Kidney tubule cell (primary cell): ENCODE data around the gene CISD2.
"Not testable (repeated sequence)": the region's sequence is repeated elsewhere in the genome, so short reads cannot be mapped to it uniquely, and the experiment has no call there.

Experiments used
- DNase-seq: peaks from one replicate; pipeline ENCODE4 v3.0.0-alpha.2; 2018; ENCODE audit warnings: low spot score

CISD2 gene

GRCh38 chr4:102868781-102869568 lies at the start of gene CISD2:
CISD2 (plus strand) TSS chr4:102868992; CDS start chr4:102869085, 93 bp downstream.
- DNase-seq: peak; percentile 95

GRCh38 chr4:102819100-102819499 lies 49.7 kb upstream of the CISD2 start:
- not testable (repeated sequence) for DNase-seq

GRCh38 chr4:102819588-102820365 lies 49.0 kb upstream of the CISD2 start:
- DNase-seq: no peak

GRCh38 chr4:102823464-102823863 lies 45.3 kb upstream of the CISD2 start:
- no peak for DNase-seq

GRCh38 chr4:102823897-102824296 lies 44.9 kb upstream of the CISD2 start:
- no peak for DNase-seq

GRCh38 chr4:102824398-102824797 lies 44.4 kb upstream of the CISD2 start:
- no peak for DNase-seq

GRCh38 chr4:102825261-102826091 lies 43.3 kb upstream of the CISD2 start:
- peak; percentile 77 for DNase-seq

- no peak for DNase-seq
Observed at GRCh38 chr4:102826105-102826889, 42.5 kb upstream of the CISD2 start.

GRCh38 chr4:102826890-102827673 lies 41.7 kb upstream of the CISD2 start, which contains the start of gene UBE2D3:
UBE2D3 (minus strand) TSS chr4:102827551; CDS start chr4:102826508, 1,043 bp downstream.
- DNase-seq: peak; percentile 93

GRCh38 chr4:102827674-102828496 lies 40.9 kb upstream of the CISD2 start:
- peak; percentile 100 for DNase-seq

GRCh38 chr4:102828497-102828808 lies 40.3 kb upstream of the CISD2 start:
- DNase-seq: no peak

GRCh38 chr4:102829803-102830202 lies 39.0 kb upstream of the CISD2 start:
- no peak for DNase-seq

- no peak for DNase-seq
Observed at GRCh38 chr4:102832105-102832504, 36.7 kb upstream of the CISD2 start.

- DNase-seq: no peak
Observed at GRCh38 chr4:102832667-102833066, 36.1 kb upstream of the CISD2 start.

- DNase-seq: peak; percentile 57
Observed at GRCh38 chr4:102836596-102836995, 32.2 kb upstream of the CISD2 start.

- DNase-seq: no peak
Observed at GRCh38 chr4:102842367-102842766, 26.4 kb upstream of the CISD2 start.

- peak; percentile 93 for DNase-seq
Observed at GRCh38 chr4:102843273-102843672, 25.5 kb upstream of the CISD2 start.

- peak; percentile 28 for DNase-seq
Observed at GRCh38 chr4:102843938-102844337, 24.9 kb upstream of the CISD2 start.

GRCh38 chr4:102847687-102848086 lies 21.1 kb upstream of the CISD2 start:
- DNase-seq: no peak

- no peak for DNase-seq
Observed at GRCh38 chr4:102849579-102850104, 19.1 kb upstream of the CISD2 start.
